Measurements from ENCODE around the gene CCK.

DNA sequence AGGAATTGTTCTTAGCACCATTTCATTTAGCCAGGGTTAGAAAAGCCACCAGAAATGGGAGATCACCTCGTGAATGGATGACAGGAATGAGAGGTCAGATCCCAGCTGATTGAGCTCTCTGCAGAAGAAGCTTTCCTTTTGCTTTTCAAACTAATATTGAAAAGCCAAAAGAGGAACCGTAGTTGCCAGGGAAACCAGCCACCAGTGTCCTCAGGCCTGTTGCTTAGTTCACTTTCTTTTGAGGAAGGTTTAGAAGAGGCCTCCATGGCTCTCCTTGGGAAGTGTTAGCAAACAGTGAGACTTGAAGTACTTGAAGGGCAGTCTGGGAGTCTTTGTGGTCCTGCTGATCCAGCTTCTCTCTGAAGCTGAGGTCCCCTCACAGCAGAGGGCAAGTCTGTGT, 7.4 kb upstream of the CCK start:
- TF ChIP-seq, protein P1, sequence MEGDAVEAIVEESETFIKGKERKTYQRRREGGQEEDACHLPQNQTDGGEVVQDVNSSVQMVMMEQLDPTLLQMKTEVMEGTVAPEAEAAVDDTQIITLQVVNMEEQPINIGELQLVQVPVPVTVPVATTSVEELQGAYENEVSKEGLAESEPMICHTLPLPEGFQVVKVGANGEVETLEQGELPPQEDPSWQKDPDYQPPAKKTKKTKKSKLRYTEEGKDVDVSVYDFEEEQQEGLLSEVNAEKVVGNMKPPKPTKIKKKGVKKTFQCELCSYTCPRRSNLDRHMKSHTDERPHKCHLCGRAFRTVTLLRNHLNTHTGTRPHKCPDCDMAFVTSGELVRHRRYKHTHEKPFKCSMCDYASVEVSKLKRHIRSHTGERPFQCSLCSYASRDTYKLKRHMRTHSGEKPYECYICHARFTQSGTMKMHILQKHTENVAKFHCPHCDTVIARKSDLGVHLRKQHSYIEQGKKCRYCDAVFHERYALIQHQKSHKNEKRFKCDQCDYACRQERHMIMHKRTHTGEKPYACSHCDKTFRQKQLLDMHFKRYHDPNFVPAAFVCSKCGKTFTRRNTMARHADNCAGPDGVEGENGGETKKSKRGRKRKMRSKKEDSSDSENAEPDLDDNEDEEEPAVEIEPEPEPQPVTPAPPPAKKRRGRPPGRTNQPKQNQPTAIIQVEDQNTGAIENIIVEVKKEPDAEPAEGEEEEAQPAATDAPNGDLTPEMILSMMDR (IDR thresholded peaks at IDR 0.05 in 8 of 11, conservative IDR thresholded peaks at IDR 0.05 in 3 of 11), result no peak
- no peak for TF ChIP-seq POLR2A (IDR thresholded peaks at IDR 0.05)

Measured in spleen (tissue), 7 donors.